ENCODE results near the gene DAGLB. TPM values are rescaled to one million over a fixed set of nuclear protein-coding genes. Genes with fewer than 3 reads are reported as not detected.

The DAGLB gene
- total and polyA plus RNA-seq, 10 of the 15 experiments (the other 5 are each of a cell fraction or from before 2014, with no cell fraction given), result 1.2 to 13.3 (median 10.1) TPM

DNA sequence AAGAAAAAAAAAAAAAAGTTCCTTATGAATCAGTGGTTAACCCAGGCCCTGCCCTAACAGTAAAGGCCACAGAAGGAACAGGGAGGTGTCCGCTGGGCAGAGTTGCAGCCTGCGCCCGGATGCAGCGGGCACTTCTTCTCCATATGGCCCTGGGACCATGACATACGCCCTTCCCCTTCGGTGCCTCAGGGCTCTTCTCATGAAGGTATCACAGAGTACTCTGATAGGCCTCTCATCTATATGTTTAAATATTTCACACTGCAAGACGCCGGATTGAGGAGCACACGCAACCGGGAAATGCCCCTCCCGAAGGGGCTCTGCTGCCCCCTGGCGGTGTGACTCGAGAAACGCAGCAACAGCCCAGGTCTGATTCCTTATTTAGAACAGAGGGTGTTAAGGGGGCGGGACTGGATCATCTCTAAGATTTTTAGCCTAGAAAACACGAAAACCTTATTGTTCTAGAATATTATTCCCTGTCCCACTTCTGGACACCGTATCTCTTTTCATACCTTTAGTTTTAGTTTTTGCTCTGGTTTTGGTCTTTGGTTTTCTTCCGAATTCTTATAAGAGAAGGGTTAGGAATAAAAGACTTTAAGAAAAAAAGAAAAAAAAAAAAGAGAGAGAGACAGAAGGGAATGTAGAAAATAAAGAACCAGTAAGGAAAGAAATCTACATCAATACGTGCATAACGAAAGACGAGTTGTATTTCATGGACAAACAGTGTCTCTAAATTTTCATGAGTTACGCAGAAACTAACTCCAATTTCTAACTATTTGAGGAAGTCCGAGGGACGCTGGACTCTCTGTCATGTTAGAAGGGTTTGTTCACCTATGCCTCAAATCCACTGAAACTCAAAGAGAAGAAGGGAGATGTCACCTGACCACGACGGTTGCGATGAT lies 12.0 kb downstream of the DAGLB start (continued):
- TF ChIP-seq, protein P1, sequence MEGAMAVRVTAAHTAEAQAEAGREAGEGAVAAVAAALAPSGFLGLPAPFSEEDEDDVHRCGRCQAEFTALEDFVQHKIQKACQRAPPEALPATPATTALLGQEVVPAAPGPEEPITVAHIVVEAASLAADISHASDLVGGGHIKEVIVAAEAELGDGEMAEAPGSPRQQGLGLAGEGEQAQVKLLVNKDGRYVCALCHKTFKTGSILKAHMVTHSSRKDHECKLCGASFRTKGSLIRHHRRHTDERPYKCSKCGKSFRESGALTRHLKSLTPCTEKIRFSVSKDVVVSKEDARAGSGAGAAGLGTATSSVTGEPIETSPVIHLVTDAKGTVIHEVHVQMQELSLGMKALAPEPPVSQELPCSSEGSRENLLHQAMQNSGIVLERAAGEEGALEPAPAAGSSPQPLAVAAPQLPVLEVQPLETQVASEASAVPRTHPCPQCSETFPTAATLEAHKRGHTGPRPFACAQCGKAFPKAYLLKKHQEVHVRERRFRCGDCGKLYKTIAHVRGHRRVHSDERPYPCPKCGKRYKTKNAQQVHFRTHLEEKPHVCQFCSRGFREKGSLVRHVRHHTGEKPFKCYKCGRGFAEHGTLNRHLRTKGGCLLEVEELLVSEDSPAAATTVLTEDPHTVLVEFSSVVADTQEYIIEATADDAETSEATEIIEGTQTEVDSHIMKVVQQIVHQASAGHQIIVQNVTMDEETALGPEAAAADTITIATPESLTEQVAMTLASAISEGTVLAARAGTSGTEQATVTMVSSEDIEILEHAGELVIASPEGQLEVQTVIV (IDR thresholded peaks at IDR 0.05; ENCODE audit: borderline replicate concordance, partially characterized antibody), result no peak
- no peak for TF ChIP-seq TBL1XR1 (IDR thresholded peaks at IDR 0.05; ENCODE audit: low read depth, low read length)
- TF ChIP-seq NR2C1 (IDR thresholded peaks at IDR 0.05), result no peak
- 0 out of 2 replicates have a peak, but pooled peaks have one; percentile 10 for TF ChIP-seq RAD51 (IDR thresholded peaks at IDR 0.05)
- no peak for TF ChIP-seq BMI1 (IDR thresholded peaks at IDR 0.05; ENCODE audit: borderline replicate concordance)
- TF ChIP-seq HDGF (IDR thresholded peaks at IDR 0.05), result no peak; the same call in 1 of the 2 replicates
- TF ChIP-seq CHD2 (IDR thresholded peaks at IDR 0.05; ENCODE audit: borderline replicate concordance, low read depth, low read length), result no peak
- no peak for TF ChIP-seq JUNB (IDR thresholded peaks at IDR 0.05)
- TF ChIP-seq, protein P2, sequence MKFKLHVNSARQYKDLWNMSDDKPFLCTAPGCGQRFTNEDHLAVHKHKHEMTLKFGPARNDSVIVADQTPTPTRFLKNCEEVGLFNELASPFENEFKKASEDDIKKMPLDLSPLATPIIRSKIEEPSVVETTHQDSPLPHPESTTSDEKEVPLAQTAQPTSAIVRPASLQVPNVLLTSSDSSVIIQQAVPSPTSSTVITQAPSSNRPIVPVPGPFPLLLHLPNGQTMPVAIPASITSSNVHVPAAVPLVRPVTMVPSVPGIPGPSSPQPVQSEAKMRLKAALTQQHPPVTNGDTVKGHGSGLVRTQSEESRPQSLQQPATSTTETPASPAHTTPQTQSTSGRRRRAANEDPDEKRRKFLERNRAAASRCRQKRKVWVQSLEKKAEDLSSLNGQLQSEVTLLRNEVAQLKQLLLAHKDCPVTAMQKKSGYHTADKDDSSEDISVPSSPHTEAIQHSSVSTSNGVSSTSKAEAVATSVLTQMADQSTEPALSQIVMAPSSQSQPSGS (IDR thresholded peaks at IDR 0.05; ENCODE audit: low read length), result no peak
- no peak for TF ChIP-seq ASH2L (IDR thresholded peaks at IDR 0.05; ENCODE audit: borderline replicate concordance, low read depth)
- TF ChIP-seq FOXM1 (IDR thresholded peaks at IDR 0.05; ENCODE audit: low read depth, low read length), result 0 out of 2 replicates have a peak, but pooled peaks have one; percentile 47
- no peak for TF ChIP-seq SUZ12 (IDR thresholded peaks at IDR 0.05; ENCODE audit: unreplicated experiment)
- TF ChIP-seq, protein P3, sequence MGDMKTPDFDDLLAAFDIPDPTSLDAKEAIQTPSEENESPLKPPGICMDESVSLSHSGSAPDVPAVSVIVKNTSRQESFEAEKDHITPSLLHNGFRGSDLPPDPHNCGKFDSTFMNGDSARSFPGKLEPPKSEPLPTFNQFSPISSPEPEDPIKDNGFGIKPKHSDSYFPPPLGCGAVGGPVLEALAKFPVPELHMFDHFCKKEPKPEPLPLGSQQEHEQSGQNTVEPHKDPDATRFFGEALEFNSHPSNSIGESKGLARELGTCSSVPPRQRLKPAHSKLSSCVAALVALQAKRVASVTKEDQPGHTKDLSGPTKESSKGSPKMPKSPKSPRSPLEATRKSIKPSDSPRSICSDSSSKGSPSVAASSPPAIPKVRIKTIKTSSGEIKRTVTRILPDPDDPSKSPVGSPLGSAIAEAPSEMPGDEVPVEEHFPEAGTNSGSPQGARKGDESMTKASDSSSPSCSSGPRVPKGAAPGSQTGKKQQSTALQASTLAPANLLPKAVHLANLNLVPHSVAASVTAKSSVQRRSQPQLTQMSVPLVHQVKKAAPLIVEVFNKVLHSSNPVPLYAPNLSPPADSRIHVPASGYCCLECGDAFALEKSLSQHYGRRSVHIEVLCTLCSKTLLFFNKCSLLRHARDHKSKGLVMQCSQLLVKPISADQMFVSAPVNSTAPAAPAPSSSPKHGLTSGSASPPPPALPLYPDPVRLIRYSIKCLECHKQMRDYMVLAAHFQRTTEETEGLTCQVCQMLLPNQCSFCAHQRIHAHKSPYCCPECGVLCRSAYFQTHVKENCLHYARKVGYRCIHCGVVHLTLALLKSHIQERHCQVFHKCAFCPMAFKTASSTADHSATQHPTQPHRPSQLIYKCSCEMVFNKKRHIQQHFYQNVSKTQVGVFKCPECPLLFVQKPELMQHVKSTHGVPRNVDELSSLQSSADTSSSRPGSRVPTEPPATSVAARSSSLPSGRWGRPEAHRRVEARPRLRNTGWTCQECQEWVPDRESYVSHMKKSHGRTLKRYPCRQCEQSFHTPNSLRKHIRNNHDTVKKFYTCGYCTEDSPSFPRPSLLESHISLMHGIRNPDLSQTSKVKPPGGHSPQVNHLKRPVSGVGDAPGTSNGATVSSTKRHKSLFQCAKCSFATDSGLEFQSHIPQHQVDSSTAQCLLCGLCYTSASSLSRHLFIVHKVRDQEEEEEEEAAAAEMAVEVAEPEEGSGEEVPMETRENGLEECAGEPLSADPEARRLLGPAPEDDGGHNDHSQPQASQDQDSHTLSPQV (IDR thresholded peaks at IDR 0.05), result 0 out of 2 replicates have a peak, but pooled peaks have one; percentile 53
- TF ChIP-seq ZZZ3 (IDR thresholded peaks at IDR 0.05; ENCODE audit: control insufficient read depth, insufficient read length, low read depth), result no peak
- no peak for TF ChIP-seq MYC (IDR thresholded peaks at IDR 0.05; ENCODE audit: insufficient read depth, insufficient read length, insufficient replicate concordance, low read length, severe bottlenecking)
- TF ChIP-seq STAT3 (IDR thresholded peaks at IDR 0.05; ENCODE audit: low read depth, low read length), result no peak
- TF ChIP-seq, protein P4, sequence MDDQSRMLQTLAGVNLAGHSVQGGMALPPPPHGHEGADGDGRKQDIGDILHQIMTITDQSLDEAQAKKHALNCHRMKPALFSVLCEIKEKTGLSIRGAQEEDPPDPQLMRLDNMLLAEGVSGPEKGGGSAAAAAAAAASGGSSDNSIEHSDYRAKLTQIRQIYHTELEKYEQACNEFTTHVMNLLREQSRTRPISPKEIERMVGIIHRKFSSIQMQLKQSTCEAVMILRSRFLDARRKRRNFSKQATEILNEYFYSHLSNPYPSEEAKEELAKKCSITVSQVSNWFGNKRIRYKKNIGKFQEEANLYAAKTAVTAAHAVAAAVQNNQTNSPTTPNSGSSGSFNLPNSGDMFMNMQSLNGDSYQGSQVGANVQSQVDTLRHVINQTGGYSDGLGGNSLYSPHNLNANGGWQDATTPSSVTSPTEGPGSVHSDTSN (IDR thresholded peaks at IDR 0.05; ENCODE audit: insufficient replicate concordance, low read depth, low read length), result no peak
- TF ChIP-seq CREM (IDR thresholded peaks at IDR 0.05; ENCODE audit: low read depth), result 0 out of 2 replicates have a peak, but pooled peaks have one; percentile 19
- TF ChIP-seq IRF4 (IDR thresholded peaks at IDR 0.05; ENCODE audit: low read depth, low read length), result 0 out of 2 replicates have a peak, but pooled peaks have one; percentile 68
- peak; percentile 77 for TF ChIP-seq MEF2B (IDR thresholded peaks at IDR 0.05; ENCODE audit: partially characterized antibody, poor library complexity, severe bottlenecking)
